SJSA1 (cell line): ENCODE data around the gene NTN4. TPM values are rescaled to one million over a fixed set of nuclear protein-coding genes. Genes with fewer than 3 reads are reported as not detected.
A peak's percentile ranks its signal among the peaks of the same experiment; 100 is the strongest.
"Not testable (repeated sequence)": the region's sequence is repeated elsewhere in the genome, so short reads cannot be mapped to it uniquely, and the experiment has no call there.

Experiments used
- DNase-seq, 2 experiments: peaks; one replicate each; pipeline ENCODE4 v3.0.0-alpha.2; 2015 to 2020; ENCODE audit warnings: low spot score in 2 of 2, low read depth in 1 of 2
- H3K27ac ChIP-seq: fragments of 250-450 bp; sonication (Bioruptor Pico); 2 replicates; pipeline ENCODE4 v1.5.1; 2020; ENCODE audit warnings: mild to moderate bottlenecking, moderate library complexity
- H3K27me3 ChIP-seq: fragments of 250-450 bp; sonication (Bioruptor Pico); replicated peaks from 2 replicates; pipeline ENCODE4 v1.5.1; 2020; ENCODE audit warnings: mild to moderate bottlenecking, moderate library complexity
- H3K36me3 ChIP-seq: fragments of 250-450 bp; sonication (Bioruptor Pico); 2 replicates; pipeline ENCODE4 v1.5.1; 2020; ENCODE audit warnings: mild to moderate bottlenecking
- H3K4me1 ChIP-seq: fragments of 250-450 bp; sonication (Bioruptor Pico); replicated peaks from 2 replicates; pipeline ENCODE4 v1.6.1; 2021; ENCODE audit warnings: mild to moderate bottlenecking
- H3K4me3 ChIP-seq: fragments of 250-450 bp; sonication (Bioruptor Pico); 2 replicates; pipeline ENCODE4 v1.5.1; 2020; ENCODE audit warnings: mild to moderate bottlenecking
- H3K9me3 ChIP-seq: fragments of 250-450 bp; sonication (Bioruptor Pico); replicated peaks from 2 replicates; pipeline ENCODE4 v1.5.1; 2020; ENCODE audit warnings: mild to moderate bottlenecking
- total RNA-seq: library from RNA; depleted of rRNA; stranded (reverse); fragments of >200 nt; shearing (Covaris generic); gene quantifications from 2 replicates; pipeline ENCODE4 v1.2.3, GENCODE V29; 2014

The NTN4 gene
- total RNA-seq, 1 experiment from 2014 or later = 59.5 TPM

DNA sequence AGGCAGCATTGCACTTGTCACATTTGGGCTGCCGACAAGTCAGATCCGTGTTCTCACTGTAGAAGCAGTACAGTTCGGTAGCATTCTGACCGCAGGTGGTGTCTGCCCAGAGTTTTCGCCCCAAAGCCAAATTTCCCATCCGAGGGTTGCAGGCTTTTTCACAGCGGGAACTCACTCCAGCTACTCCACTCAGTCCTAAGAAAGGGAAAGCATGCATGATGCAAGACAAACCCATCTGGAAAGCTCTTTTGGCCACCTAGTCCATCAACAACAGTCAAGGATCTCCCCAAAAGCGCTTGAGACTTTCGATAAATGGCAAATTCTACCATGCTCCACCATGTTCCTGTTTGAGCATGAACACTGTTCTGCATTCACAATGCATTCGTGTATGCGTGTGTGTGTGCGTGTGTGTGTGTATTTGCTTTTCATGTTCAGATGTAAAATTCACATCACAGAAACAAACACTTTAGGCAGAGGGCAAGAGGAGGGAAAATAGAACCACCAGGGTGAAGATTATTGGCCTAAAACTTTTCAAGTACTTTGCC lies 3.2 kb downstream of the NTN4 start:
- Histone ChIP-seq H3K4me3 (no peak overlapping the region), H3K9me3 (no peaks in the 10 kb centered on the region), H3K4me1 (peaks cover 35% of the 10 kb centered on the region), H3K36me3 (peaks cover 48% of the 10 kb centered on the region), H3K27me3 (no peaks in the 10 kb centered on the region), H3K27ac (no peak overlapping the region)
- no peak for DNase-seq

DNA sequence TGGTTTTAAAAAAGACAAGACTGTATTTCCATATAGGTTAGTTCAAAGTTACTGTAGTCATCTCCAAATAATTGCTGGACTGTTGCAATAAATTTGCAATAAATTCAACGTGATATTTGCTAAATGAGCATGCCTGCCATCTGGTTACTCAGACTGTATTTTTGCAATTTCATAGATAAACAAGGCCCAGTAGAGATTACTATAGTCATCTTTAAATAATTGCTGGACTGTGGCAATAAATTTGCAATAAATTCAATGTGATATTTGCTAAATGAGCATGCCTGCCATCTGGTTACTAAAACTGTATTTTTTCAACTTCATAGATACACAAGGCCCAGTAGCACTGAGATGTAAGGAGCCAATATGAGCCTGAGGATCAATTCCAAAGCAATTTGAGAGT lies 5.6 kb downstream of the NTN4 start:
- Histone ChIP-seq H3K36me3 (peaks cover 49% of the 10 kb centered on the region), H3K4me3 (no peak overlapping the region), H3K4me1 (peaks cover 24% of the 10 kb centered on the region), H3K27me3 (no peaks in the 10 kb centered on the region), H3K27ac (no peak overlapping the region), H3K9me3 (no peaks in the 10 kb centered on the region)
- DNase-seq = no peak

DNA sequence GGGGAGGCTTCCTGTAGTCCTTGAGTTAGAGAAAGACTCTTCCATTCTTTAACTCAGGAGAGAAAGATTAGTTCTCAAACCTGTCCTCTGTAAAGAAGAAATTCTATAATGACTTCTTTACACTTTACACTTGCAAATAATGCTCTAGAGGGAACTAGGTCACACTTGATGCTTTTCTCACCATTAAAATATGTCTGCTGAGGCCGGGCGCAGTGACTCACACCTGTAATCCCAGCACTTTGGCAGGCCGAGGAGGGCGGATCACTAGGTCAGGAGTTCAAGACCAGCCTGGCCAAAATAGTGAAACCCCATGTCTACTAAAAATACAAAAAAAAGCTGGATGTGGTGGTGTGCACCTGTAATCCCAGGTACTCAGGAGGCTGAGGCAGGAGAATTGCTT lies 6.3 kb downstream of the NTN4 start:
- no peak for DNase-seq
- Histone ChIP-seq H3K9me3 (no peaks in the 10 kb centered on the region), H3K4me1 (peaks cover 20% of the 10 kb centered on the region), H3K27ac (no peak overlapping the region), H3K36me3 (peaks cover 48% of the 10 kb centered on the region), H3K4me3 (no peak overlapping the region), H3K27me3 (no peaks in the 10 kb centered on the region)

DNA sequence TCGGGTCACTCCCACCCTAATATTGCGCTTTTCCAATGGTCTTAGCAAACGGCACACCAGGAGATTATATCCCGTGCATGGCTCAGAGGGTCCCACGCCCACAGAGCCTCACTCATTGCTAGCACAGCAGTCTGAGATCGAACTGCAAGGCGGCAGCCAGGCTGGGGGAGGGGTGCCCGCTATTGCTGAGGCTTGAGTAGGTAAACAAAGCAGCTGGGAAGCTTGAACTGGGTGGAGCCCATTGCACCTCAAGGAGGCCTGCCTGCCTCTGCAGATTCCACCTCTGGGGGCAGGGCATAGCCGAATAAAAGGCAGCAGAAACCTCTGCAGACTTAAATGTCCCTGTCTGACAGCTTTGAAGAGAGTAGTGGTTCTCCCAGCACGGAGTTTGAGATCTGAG lies 15.1 kb downstream of the NTN4 start:
- not testable (repeated sequence) for H3K9me3 ChIP-seq, H3K4me3 ChIP-seq, H3K4me1 ChIP-seq, H3K27ac ChIP-seq, H3K27me3 ChIP-seq, DNase-seq
- peaks cover 17% of the 10 kb centered on the region for H3K36me3 ChIP-seq

DNA sequence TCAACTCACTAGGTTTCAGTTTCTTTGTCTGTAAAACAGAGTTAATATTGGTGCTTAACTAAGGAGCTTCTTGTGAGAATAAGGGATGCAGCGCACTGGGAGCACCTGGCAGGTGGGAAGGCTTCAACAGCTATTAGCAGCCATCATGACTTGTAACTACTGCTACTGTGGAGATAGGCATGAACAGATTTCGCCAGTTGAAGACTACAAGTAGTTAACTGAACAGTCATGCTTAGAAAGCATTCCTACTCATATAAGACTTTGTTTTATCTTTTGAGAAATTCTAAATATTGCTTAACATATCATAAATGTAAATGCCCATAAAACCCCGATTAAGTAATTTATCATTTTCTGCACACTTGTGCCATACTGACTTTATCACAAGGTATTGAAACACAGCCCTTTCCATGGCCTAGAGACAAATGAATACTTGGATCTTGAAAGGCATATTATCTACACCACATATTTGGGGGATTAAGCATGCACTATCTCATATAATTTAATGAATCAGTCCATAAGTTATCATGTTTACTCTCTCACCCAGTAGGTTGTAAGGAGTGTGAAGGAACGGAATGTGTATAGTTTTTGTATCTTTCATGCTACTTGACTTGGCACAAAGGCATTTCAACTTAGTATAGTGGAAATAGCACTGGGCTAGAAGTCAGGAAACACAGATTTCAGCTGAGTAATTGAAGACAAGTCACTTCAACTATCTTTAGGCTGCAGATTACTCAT lies 16.1 kb downstream of the NTN4 start:
- Histone ChIP-seq H3K27me3 (no peaks in the 10 kb centered on the region), H3K9me3 (no peaks in the 10 kb centered on the region), H3K4me3 (no peak overlapping the region), H3K4me1 (peaks cover 3% of the 10 kb centered on the region), H3K36me3 (peaks cover 17% of the 10 kb centered on the region), H3K27ac (no peak overlapping the region)
- DNase-seq = no peak

DNA sequence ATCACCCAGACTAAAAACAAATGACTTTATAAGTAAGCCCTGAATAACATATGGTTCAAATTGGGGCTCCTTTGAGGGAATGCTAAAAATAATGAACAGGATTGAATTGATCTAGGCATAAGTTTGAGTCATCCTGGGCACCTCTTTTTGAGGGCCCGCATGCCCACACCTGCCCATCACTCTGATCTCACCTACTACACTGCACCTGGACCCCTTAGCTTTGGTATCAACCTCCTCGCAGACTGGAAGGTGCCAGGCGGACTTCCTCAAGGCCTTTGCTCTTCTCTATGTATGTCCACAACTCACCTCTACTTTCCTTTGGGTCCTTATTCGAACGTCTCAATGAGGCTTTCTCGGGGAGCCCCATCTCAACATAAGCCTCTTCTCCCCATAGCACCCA lies 17.2 kb downstream of the NTN4 start:
- Histone ChIP-seq H3K4me3 (no peak overlapping the region), H3K4me1 (peaks cover 3% of the 10 kb centered on the region), H3K27ac (no peak overlapping the region), H3K36me3 (peaks cover 17% of the 10 kb centered on the region), H3K9me3 (no peaks in the 10 kb centered on the region), H3K27me3 (no peaks in the 10 kb centered on the region)
- no peak for DNase-seq

DNA sequence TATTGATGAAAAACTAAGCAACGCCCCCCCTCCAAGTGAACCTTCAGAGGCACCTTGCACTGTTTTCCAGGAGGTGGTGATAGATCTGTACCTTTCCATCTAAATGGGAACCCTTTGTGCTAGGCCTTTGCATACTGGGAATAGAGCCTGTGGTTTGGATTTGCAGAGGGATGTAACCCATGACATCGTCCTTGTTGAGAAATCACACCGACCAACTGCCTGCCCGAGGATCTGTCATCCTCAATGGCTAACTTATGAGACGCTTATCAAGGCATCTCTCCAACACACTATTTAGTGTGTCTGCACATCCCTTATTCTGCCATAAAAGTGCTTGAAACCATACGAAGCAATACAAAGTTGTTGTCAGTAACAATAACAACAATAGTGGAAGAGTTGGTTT lies 22.9 kb downstream of the NTN4 start:
- Histone ChIP-seq H3K27me3 (no peaks in the 10 kb centered on the region), H3K27ac (no peak overlapping the region)

DNA sequence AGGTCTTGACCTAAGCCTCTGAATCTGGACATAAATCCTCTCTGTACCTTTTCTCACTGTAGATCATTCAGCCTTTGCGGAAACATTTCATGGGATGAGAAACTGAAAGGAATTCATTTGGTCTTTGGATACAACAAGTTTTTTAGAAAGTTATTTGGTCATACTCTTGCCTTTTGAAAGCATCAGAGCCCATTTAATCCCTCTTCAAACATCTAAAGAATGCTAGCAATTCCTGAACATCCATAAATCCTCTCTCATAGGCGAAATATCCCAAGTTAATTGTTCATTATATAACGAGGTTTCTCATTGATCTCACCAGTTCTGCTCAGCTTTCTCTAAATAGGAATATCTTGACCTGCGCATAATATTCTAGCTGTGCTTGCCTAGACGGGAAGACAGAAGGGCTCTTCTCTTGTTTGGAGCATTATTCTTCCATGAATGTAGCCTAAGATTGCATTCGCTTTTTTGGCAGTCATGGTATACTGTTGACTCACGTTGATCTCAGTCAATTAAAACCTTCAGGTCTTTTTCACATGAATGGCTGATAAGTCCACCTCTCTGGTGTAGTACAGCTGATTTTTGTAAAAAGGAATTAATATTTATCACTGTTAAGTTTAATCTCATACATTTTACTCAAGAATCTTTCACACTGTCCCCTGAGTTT lies 24.1 kb downstream of the NTN4 start:
- no peaks in the 10 kb centered on the region for H3K27me3 ChIP-seq
- H3K9me3 ChIP-seq = no peaks in the 10 kb centered on the region
- peak overlapping the region; percentile 52 for H3K27ac ChIP-seq
- DNase-seq = peak in 1 of 2 experiments; percentile 45
- H3K36me3 ChIP-seq = peaks cover 10% of the 10 kb centered on the region
- peaks cover 31% of the 10 kb centered on the region for H3K4me1 ChIP-seq
- H3K4me3 ChIP-seq = no peak overlapping the region

More for the DNA sequence above, 22.9 kb downstream of the NTN4 start:
- Histone ChIP-seq H3K9me3 (no peaks in the 10 kb centered on the region), H3K36me3 (peaks cover 15% of the 10 kb centered on the region), H3K4me1 (peaks cover 31% of the 10 kb centered on the region), H3K4me3 (no peak overlapping the region)
- DNase-seq = no peak

DNA sequence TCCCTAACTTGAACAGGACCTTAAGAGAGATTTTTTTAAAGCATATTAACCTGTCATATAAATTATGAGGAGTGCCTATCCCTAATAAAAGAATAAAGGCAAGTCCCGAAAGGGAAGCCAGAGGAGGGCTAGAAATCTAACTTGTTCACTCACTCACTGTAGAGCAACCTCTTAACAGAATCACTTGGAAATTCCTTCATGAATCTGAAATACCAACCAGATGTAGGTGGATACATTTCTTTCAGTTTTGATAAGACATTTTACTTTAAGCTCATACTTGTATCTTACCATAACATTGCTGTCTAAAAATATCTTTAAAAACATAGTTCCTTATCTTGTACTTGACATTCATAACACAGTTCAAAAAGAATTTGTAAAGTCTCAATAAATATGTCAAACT lies 25.7 kb downstream of the NTN4 start:
- H3K27ac ChIP-seq = no peak overlapping the region
- no peak overlapping the region for H3K4me3 ChIP-seq
- H3K36me3 ChIP-seq = peaks cover 15% of the 10 kb centered on the region
- no peaks in the 10 kb centered on the region for H3K27me3 ChIP-seq
- no peaks in the 10 kb centered on the region for H3K9me3 ChIP-seq
- no peak for DNase-seq
- peaks cover 31% of the 10 kb centered on the region for H3K4me1 ChIP-seq

DNA sequence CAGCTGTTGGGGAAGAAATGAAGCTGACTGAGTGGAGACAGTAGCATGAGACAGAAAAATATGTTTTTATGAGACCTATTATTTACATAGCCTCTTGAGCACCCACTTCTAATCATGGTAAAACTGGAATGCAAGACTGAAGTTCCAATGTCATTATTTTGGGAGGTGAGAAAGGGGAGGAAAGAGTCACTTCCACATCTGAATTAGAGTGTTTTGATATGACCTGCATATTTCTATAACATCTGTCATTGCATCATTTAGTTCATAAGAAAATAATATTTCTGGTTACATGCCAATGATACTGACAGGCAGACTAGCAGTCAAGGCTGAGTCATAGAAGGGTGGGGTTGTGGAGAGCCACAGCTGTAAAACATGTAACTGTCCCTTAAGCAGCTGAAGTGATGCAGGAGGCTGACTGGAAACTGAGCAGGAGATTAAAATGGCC lies 26.7 kb downstream of the NTN4 start:
- Histone ChIP-seq H3K4me1 (peaks cover 31% of the 10 kb centered on the region), H3K27ac (no peak overlapping the region), H3K9me3 (no peaks in the 10 kb centered on the region), H3K4me3 (no peak overlapping the region), H3K27me3 (no peaks in the 10 kb centered on the region), H3K36me3 (peaks cover 15% of the 10 kb centered on the region)
- DNase-seq = peak; percentile 54 to 65

DNA sequence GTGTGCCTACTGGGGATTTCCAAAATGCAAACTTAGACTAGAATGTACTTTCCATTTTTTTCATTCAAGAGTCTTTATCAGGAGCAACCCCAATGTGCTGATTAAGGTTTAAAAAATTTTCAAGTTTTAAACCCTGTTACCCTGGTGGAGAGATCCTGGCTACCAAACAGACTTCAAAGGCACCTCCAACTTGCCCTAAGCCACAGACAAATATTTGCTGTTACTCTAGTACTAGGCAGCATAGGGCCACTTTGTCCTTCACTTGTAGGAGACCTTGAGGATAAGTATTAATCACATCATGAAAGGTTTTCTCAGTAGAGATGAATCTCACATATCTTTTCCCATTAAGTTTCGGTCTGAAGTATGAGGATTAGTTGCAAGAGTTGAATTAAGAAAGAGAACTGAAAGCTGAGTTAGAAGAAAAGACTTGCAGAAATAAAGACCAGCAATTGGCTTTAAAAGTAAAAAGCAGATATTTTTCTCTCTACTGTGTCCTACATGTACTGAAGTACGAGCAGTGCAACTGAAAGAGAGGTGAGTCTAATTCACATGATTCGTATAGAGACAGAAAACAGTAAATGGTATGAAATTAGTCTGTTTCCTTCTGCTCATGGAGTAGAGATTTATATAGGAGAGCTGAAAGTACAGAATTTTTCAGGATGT lies 28.3 kb downstream of the NTN4 start:
- peaks cover 31% of the 10 kb centered on the region for H3K4me1 ChIP-seq
- peaks cover 15% of the 10 kb centered on the region for H3K36me3 ChIP-seq
- H3K27me3 ChIP-seq = no peaks in the 10 kb centered on the region
- no peak overlapping the region for H3K27ac ChIP-seq
- no peak for DNase-seq
- no peak overlapping the region for H3K4me3 ChIP-seq
- H3K9me3 ChIP-seq = no peaks in the 10 kb centered on the region

DNA sequence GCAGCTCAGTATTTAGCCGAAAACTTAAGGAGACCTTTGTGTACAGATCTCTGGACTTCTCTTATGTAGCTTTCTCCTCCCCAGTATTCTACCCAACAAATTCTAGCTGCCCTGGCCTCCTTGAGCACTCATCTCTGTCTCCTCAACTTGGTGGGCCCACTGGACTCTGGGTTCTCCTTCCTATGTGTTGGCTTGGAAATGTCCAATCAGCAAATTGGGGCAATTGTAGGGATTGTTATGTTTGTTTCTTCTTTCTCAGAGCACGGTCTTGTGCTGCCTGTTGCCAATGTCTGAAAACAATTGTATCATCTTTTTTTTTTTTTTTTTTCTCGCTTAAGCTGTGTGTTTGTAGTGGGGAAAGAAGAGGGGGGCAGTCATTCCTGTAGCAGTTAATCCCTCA lies 30.2 kb downstream of the NTN4 start:
- H3K36me3 ChIP-seq = peaks cover 11% of the 10 kb centered on the region
- H3K4me3 ChIP-seq = no peak overlapping the region
- H3K4me1 ChIP-seq = peaks cover 18% of the 10 kb centered on the region
- no peaks in the 10 kb centered on the region for H3K9me3 ChIP-seq
- H3K27me3 ChIP-seq = no peaks in the 10 kb centered on the region
- H3K27ac ChIP-seq = no peak overlapping the region
- DNase-seq = no peak

DNA sequence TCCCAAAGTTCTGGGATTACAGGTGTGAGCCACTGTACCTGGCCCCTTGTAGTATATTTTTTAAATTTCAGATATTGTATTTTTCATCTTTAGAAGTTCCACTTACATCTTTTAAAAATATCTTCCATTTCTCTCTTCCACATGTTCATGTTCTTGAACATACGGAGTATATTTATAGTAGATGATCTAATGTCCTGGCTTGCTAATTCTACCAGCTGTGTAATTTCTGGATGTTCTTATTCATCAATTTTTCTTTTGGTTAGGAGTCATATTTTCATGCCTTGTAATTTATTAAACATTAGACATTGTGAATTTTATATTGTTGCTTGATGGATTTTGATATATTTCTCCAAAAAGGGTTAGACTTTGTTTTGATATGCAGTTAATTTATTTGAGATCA lies 30.8 kb downstream of the NTN4 start:
- no peak overlapping the region for H3K27ac ChIP-seq
- DNase-seq = no peak
- peaks cover 12% of the 10 kb centered on the region for H3K4me1 ChIP-seq
- H3K27me3 ChIP-seq = no peaks in the 10 kb centered on the region
- peaks cover 9% of the 10 kb centered on the region for H3K36me3 ChIP-seq
- H3K4me3 ChIP-seq = no peak overlapping the region
- H3K9me3 ChIP-seq = no peaks in the 10 kb centered on the region

DNA sequence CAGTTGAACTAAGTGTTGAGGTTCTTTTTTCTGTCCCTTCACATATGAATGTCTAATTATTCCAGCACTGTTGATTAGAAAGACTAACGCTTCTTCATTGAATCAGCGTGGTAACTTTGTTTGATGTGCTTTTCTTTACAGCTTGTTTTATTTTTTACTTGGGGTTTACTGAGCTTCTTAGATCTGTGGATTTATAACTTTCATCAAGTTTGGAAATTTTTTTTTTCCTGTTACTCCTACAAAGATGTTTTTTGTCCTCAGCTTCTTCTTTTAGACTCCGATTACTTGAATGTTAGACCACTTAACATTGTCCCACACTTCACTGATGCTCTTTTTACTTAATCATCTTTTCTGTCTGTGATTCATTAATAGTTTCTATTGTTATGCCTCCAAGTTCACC lies 31.5 kb downstream of the NTN4 start:
- no peaks in the 10 kb centered on the region for H3K27me3 ChIP-seq
- no peak for DNase-seq
- peaks cover 5% of the 10 kb centered on the region for H3K4me1 ChIP-seq
- no peak overlapping the region for H3K27ac ChIP-seq
- no peaks in the 10 kb centered on the region for H3K9me3 ChIP-seq
- H3K36me3 ChIP-seq = peaks cover 9% of the 10 kb centered on the region
- H3K4me3 ChIP-seq = no peak overlapping the region
